Neuronal stem cell (in vitro differentiated cells): ENCODE results near the gene NLGN1.

Experiments
- DNase-seq: peaks from one replicate; pipeline ENCODE4 v3.0.0-alpha.2; 2013; ENCODE audit warnings: low spot score
- H2AFZ ChIP-seq: one replicate; pipeline ENCODE4 v1.6.1; 2013; ENCODE audit warnings: mild to moderate bottlenecking, low read length, inconsistent platforms
- H2AK5ac ChIP-seq: 2 replicates; pipeline ENCODE4 v1.6.1; 2013; ENCODE audit warnings: low read depth, mild to moderate bottlenecking, inconsistent platforms, low read length, moderate library complexity, mixed read lengths
- H2BK120ac ChIP-seq: 2 replicates; pipeline ENCODE4 v1.6.1; 2013; ENCODE audit warnings: low read depth, mild to moderate bottlenecking, inconsistent platforms, low read length, moderate library complexity, mixed read lengths
- H2BK12ac ChIP-seq: one replicate; pipeline ENCODE4 v1.6.1; 2013; ENCODE audit warnings: low read length, inconsistent platforms
- H2BK15ac ChIP-seq: 2 replicates; pipeline ENCODE4 v1.6.1; 2013; ENCODE audit warnings: mild to moderate bottlenecking, low read length, inconsistent platforms, mixed read lengths
- H2BK5ac ChIP-seq: one replicate; pipeline ENCODE4 v1.6.1; 2013; ENCODE audit warnings: inconsistent platforms, mild to moderate bottlenecking, low read length, moderate library complexity
- H3K14ac ChIP-seq: one replicate; pipeline ENCODE4 v1.6.1; 2013; ENCODE audit warnings: low read length, inconsistent platforms
- H3K18ac ChIP-seq: 2 replicates; pipeline ENCODE4 v1.6.1; 2013; ENCODE audit warnings: low read length, inconsistent platforms
- H3K23ac ChIP-seq: 2 replicates; pipeline ENCODE4 v1.6.1; 2013; ENCODE audit warnings: low read depth, mild to moderate bottlenecking, mixed read lengths, low read length, inconsistent platforms; ENCODE audit not compliant: poor library complexity
- H3K27ac ChIP-seq: replicated peaks from 3 replicates; pipeline ENCODE4 v1.5.1; 2013; ENCODE audit warnings: low read length, inconsistent platforms
- H3K27me3 ChIP-seq, 3 experiments: 2 replicates each; pipeline ENCODE4 v1.6.1; 2013; ENCODE audit warnings: low read length in 3 of 3, mild to moderate bottlenecking in 2 of 3, inconsistent platforms in 1 of 3, low read depth in 1 of 3, mixed read lengths in 1 of 3, moderate library complexity in 1 of 3; ENCODE audit not compliant: control insufficient read depth in 3 of 3, insufficient read depth in 3 of 3
- H3K36me3 ChIP-seq, 2 donors: replicated peaks in 1 of 2; 2 replicates each; pipeline ENCODE4 v1.6.1; 2013; ENCODE audit warnings: low read length in 2 of 2; ENCODE audit not compliant: control insufficient read depth in 2 of 2, insufficient read depth in 2 of 2
- H3K4ac ChIP-seq: 2 replicates; pipeline ENCODE4 v1.6.1; 2013; ENCODE audit warnings: inconsistent platforms, mild to moderate bottlenecking, low read length, moderate library complexity
- H3K4me1 ChIP-seq, 2 donors: 1 replicate in 1 of 2; 2 replicates in 1 of 2; pipeline ENCODE4 v1.6.1; 2013; ENCODE audit warnings: low read length in 2 of 2, low read depth in 1 of 2; ENCODE audit not compliant: control insufficient read depth in 2 of 2, insufficient read depth in 1 of 2
- H3K4me2 ChIP-seq: one replicate; pipeline ENCODE4 v1.6.1; 2013; ENCODE audit warnings: mild to moderate bottlenecking, low read length, inconsistent platforms; ENCODE audit not compliant: insufficient read depth, poor library complexity, severe bottlenecking
- H3K4me3 ChIP-seq, 2 donors: 2 replicates each; pipeline ENCODE4 v1.5.1; 2013; ENCODE audit warnings: low read length in 2 of 2, mild to moderate bottlenecking in 2 of 2, inconsistent platforms in 1 of 2, moderate library complexity in 1 of 2
- H3K79me1 ChIP-seq: one replicate; pipeline ENCODE4 v1.6.1; 2013; ENCODE audit warnings: low read depth, mild to moderate bottlenecking, inconsistent platforms, low read length, moderate library complexity
- H3K9ac ChIP-seq: one replicate; pipeline ENCODE4 v1.6.1; 2013; ENCODE audit warnings: mild to moderate bottlenecking, low read depth, low read length, inconsistent platforms; ENCODE audit not compliant: poor library complexity
- H3K9me3 ChIP-seq, 2 donors: replicated peaks in 1 of 2; 2 replicates each; pipeline versions ENCODE3 to v1.6.1; 2013; ENCODE audit warnings: low read length in 2 of 2, mild to moderate bottlenecking in 2 of 2, inconsistent platforms in 1 of 2, low read depth in 1 of 2, mixed read lengths in 1 of 2, moderate library complexity in 1 of 2; ENCODE audit not compliant: control insufficient read depth in 2 of 2, insufficient read depth in 1 of 2
- H4K8ac ChIP-seq: one replicate; pipeline ENCODE4 v1.6.1; 2013; ENCODE audit warnings: low read depth, mild to moderate bottlenecking, inconsistent platforms, low read length, moderate library complexity
- H4K91ac ChIP-seq: one replicate; pipeline ENCODE4 v1.6.1; 2013; ENCODE audit warnings: low read length, low read depth, mild to moderate bottlenecking, inconsistent platforms; ENCODE audit not compliant: poor library complexity
- WGBS, 2 donors: extraction: QIAGEN DNeasy Blood & Tissue Kit; methylation state at CpG; one replicate each; pipeline ENCODE4 v1.1.7; 2013; ENCODE audit warnings: missing lambda C conversion rate in 2 of 2, mixed read lengths in 1 of 2; ENCODE audit not compliant: insufficient read length in 2 of 2, insufficient replicate concordance in 1 of 2; ENCODE audit errors: extremely low coverage in 2 of 2; 5-methylcytosine and 5-hydroxymethylcytosine counted together

Gene NLGN1

GRCh38 chr3:173789530-173790162 lies 392.1 kb downstream of the NLGN1 start:
- Histone ChIP-seq H3K27me3 (no peaks in the 10 kb centered on the region), H2BK15ac (no peak overlapping the region), H2AK5ac (no peak overlapping the region), H3K9ac (no peak overlapping the region), H3K79me1 (no peaks in the 10 kb centered on the region), H3K23ac (no peak overlapping the region), H2BK5ac (no peak overlapping the region), H2AFZ (no peak overlapping the region), H3K18ac (no peak overlapping the region), H3K4me2 (no peak overlapping the region), H3K4me3 (no peak overlapping the region), H3K4me1 (peaks cover 0 to 3% of the 10 kb centered on the region in 2 donors), H4K8ac (no peak overlapping the region), H3K14ac (no peak overlapping the region), H3K4ac (no peak overlapping the region), H3K27ac (no peak overlapping the region), H4K91ac (no peak overlapping the region), H3K36me3 (no peaks in the 10 kb centered on the region), H2BK120ac (no peak overlapping the region), H3K9me3 (no peaks in the 10 kb centered on the region), H2BK12ac (no peak overlapping the region)
- WGBS, 2 donors: no CpG with 5 or more reads among the region's 2 CpGs
- no peak for DNase-seq

- Histone ChIP-seq H3K36me3 (no peaks in the 10 kb centered on the region), H2AFZ (no peak overlapping the region), H4K91ac (no peak overlapping the region), H2AK5ac (no peak overlapping the region), H3K27ac (no peak overlapping the region), H3K9ac (no peak overlapping the region), H3K27me3 (no peaks in the 10 kb centered on the region), H3K9me3 (no peaks in the 10 kb centered on the region), H3K4me1 (peaks cover 2% of the 10 kb centered on the region in 2 donors), H3K4me3 (no peak overlapping the region), H2BK12ac (no peak overlapping the region), H3K4me2 (no peak overlapping the region), H3K14ac (no peak overlapping the region), H3K23ac (no peak overlapping the region), H3K18ac (no peak overlapping the region), H3K4ac (no peak overlapping the region), H4K8ac (no peak overlapping the region), H2BK120ac (no peak overlapping the region), H2BK15ac (no peak overlapping the region), H2BK5ac (no peak overlapping the region), H3K79me1 (no peaks in the 10 kb centered on the region)
- DNase-seq: no peak
- WGBS, 2 donors: no CpG with 5 or more reads among the region's 2 CpGs
These were observed 396.4 kb downstream of the NLGN1 start for GRCh38 chr3:173793963-173794362.

- Histone ChIP-seq H2BK120ac (no peak overlapping the region), H2BK5ac (no peak overlapping the region), H3K79me1 (no peaks in the 10 kb centered on the region), H4K8ac (no peak overlapping the region), H3K27ac (no peak overlapping the region), H2BK12ac (no peak overlapping the region), H2AK5ac (no peak overlapping the region), H3K9me3 (no peaks in the 10 kb centered on the region), H3K14ac (no peak overlapping the region), H3K23ac (no peak overlapping the region), H3K4ac (no peak overlapping the region), H3K4me2 (no peak overlapping the region), H4K91ac (no peak overlapping the region), H3K4me3 (no peak overlapping the region), H3K27me3 (no peaks in the 10 kb centered on the region), H3K9ac (no peak overlapping the region), H2BK15ac (no peak overlapping the region), H2AFZ (no peak overlapping the region), H3K36me3 (no peaks in the 10 kb centered on the region), H3K4me1 (peaks cover 2% of the 10 kb centered on the region in 2 donors), H3K18ac (no peak overlapping the region)
- no CpG with 5 or more reads among the region's 1 CpG for WGBS, 2 donors
- DNase-seq: no peak
These were observed 398.9 kb downstream of the NLGN1 start for GRCh38 chr3:173796405-173796804.

GRCh38 chr3:173796890-173797289 lies 399.3 kb downstream of the NLGN1 start:
- H3K27me3 ChIP-seq: no peaks in the 10 kb centered on the region
- H3K36me3 ChIP-seq: no peaks in the 10 kb centered on the region
- DNase-seq: no peak
- no peak overlapping the region for H3K27ac ChIP-seq
- no peak overlapping the region for H2BK5ac ChIP-seq
- H4K91ac ChIP-seq: no peak overlapping the region
- no CpG with 5 or more reads among the region's 3 CpGs for WGBS, 2 donors
- no peak overlapping the region for H3K23ac ChIP-seq
- no peak overlapping the region for H3K4ac ChIP-seq
- H3K4me1 ChIP-seq: peaks cover 2% of the 10 kb centered on the region in 2 donors
- H3K14ac ChIP-seq: no peak overlapping the region
- H3K18ac ChIP-seq: no peak overlapping the region
- H2AK5ac ChIP-seq: no peak overlapping the region
- no peak overlapping the region for H3K4me3 ChIP-seq
- H3K9ac ChIP-seq: no peak overlapping the region
- no peak overlapping the region for H2BK12ac ChIP-seq
- H3K9me3 ChIP-seq: no peaks in the 10 kb centered on the region
- no peak overlapping the region for H2BK120ac ChIP-seq
- H2BK15ac ChIP-seq: no peak overlapping the region
- no peak overlapping the region for H4K8ac ChIP-seq
- H3K4me2 ChIP-seq: no peak overlapping the region
- H2AFZ ChIP-seq: no peak overlapping the region
- no peaks in the 10 kb centered on the region for H3K79me1 ChIP-seq
